Omental fat pad (tissue), 4 donors: ENCODE results near the gene GRM8. TPM values are rescaled to one million over a fixed set of nuclear protein-coding genes. Genes with fewer than 3 reads are reported as not detected.

Experiments used
- ATAC-seq: fragments of 150-250 bp; one replicate; pipeline ENCODE4 v1.9.1; 2016; ENCODE audit warnings: mild to moderate bottlenecking, moderate library complexity; ENCODE audit not compliant: low FRiP score
- DNase-seq: peaks from one replicate; pipeline ENCODE4 v3.0.0-alpha.2; 2019; ENCODE audit warnings: low spot score
- total RNA-seq, 4 donors: library from RNA; depleted of rRNA; stranded (reverse); fragments of >200 nt; gene quantifications; one replicate each; pipeline ENCODE4 v1.1.0, GENCODE V29; 2016
- TF ChIP-seq, protein P1 (sequence below), 3 donors: fragments of 450-650 bp; IDR thresholded peaks; one replicate each; pipeline ENCODE4 v1.5.1; 2016 to 2017; ENCODE audit warnings: antibody characterized with exemption in 3 of 3, mild to moderate bottlenecking in 3 of 3, moderate library complexity in 2 of 3

GRM8 gene
- total RNA-seq, 4 donors from 2014 or later = not detected

DNA sequence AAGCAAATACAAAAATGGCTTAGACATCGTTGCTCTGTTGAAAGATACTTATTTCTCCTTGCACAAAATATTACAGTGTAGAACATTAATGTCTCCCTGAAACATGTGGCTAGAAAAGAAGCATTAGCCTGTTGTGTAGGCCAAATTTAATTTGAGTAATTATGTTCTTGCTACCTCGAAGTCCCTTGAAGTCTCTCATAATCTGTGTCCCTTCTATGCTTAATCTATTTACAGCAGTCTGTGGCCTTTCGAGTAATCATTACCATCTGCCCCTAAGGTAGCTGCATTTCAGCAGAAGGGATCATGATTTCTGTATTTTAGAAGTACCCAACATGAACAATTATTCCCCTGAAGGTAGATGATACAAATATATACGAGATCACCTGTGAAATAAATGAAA is 615.2 kb downstream of the GRM8 start:
- DNase-seq (no peak), ATAC-seq (no peak)
- TF ChIP-seq, protein P1, sequence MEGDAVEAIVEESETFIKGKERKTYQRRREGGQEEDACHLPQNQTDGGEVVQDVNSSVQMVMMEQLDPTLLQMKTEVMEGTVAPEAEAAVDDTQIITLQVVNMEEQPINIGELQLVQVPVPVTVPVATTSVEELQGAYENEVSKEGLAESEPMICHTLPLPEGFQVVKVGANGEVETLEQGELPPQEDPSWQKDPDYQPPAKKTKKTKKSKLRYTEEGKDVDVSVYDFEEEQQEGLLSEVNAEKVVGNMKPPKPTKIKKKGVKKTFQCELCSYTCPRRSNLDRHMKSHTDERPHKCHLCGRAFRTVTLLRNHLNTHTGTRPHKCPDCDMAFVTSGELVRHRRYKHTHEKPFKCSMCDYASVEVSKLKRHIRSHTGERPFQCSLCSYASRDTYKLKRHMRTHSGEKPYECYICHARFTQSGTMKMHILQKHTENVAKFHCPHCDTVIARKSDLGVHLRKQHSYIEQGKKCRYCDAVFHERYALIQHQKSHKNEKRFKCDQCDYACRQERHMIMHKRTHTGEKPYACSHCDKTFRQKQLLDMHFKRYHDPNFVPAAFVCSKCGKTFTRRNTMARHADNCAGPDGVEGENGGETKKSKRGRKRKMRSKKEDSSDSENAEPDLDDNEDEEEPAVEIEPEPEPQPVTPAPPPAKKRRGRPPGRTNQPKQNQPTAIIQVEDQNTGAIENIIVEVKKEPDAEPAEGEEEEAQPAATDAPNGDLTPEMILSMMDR (IDR thresholded peaks at IDR 0.05) = no peak

DNA sequence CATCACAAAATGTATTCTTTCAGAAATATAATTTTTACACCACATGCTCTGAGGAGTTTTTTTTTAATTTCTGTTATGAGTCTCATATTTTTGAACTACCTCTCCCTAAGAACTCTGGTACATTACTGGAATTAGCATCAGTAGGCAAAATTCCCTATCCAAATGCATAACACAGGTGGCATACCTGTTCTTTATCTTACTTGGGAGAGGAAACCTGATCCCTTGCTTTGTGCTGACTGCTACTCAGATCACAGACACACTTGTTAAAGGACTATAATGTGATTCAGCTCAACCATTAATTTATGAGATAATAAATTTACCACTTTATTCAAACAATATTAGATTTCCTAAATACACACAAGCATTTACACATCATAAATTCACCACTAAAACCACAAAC is 617.2 kb downstream of the GRM8 start:
- no peak for DNase-seq
- ATAC-seq = no peak
- TF ChIP-seq, protein P1 (IDR thresholded peaks at IDR 0.05) = no peak

DNA sequence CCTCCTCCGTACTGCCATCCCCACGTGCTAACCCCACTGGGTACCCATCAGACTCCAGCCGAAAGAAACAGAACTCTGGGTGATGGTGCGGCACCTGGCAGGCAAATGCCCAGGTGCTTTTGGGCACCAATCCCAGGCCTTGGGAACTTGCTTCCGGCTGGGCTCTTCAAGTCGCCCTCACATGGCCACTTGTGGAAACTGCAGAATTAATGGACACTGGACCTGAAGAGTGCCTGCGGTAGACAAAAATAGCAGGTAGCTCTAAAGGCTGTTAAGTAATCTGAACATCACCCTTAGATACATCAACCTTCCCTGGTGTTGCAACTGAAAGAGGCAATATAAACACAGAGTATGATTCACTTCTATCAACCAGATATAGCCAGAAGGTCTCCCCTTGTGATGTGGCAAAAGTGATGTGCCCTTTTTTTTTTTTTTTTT is 644.4 kb downstream of the GRM8 start:
- DNase-seq = no peak
- TF ChIP-seq, protein P1 (IDR thresholded peaks at IDR 0.05) = no peak
- ATAC-seq = no peak

DNA sequence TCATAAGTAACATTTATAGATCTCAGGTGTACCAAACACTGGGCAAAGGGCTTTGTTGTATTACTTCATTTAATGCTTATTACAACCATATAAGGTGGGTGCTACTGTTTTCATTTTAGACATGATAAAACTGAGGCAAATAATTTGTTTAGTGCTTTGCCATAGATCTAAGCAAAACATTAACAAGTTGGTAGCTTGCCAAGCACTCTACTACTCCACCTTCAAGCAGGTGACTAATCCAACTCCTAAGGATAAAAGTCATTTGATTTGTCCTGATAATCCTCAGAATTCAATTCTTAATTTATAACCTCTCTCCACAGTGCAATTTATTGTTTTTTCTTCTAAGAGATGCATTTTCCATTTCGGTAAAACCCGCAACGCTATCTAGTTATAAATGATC is 646.4 kb downstream of the GRM8 start:
- no peak for ATAC-seq
- TF ChIP-seq, protein P1 (IDR thresholded peaks at IDR 0.05) = no peak

DNA sequence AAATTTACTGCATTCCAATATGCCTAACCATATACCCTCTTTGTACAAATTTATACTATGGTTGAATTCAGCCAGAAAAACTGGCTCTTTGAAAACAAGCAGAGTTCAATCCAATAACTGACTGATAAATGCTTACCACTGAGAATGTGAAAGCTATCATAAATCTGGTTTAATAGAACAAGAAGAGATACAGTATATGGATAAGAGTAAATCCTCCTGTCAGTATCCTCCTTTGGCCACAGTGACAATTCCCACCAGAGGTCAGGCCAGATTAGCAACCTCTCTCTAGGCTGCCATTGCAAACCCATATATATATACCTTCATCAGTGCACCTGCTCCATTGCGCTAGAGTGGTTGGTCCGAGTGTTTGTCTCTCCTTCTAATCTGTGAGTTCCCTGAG is 647.2 kb downstream of the GRM8 start:
- TF ChIP-seq, protein P1 (IDR thresholded peaks at IDR 0.05) = no peak
- DNase-seq = no peak
- ATAC-seq = no peak

More for the DNA sequence above, 646.4 kb downstream of the GRM8 start:
- DNase-seq = no peak

DNA sequence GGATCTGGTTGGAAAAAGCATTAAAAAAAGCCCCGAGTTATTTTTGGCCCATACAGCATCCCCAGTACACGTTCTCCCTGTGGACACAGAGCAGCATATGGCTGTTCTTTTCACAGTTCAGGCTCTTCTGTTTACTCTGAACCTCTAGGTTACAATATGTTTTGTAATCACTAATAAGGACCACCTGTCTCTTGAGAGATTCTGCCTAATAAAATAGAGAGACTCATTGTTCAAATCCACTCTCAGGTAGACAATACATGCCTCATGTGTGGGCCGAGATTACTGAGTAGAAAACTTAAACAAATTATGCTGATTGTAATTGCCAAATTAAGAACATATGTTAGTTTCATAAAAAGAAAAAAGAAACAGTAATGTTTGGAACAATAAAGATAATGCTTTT is 647.7 kb downstream of the GRM8 start:
- TF ChIP-seq, protein P1 (IDR thresholded peaks at IDR 0.05) = no peak
- DNase-seq (no peak), ATAC-seq (no peak)

DNA sequence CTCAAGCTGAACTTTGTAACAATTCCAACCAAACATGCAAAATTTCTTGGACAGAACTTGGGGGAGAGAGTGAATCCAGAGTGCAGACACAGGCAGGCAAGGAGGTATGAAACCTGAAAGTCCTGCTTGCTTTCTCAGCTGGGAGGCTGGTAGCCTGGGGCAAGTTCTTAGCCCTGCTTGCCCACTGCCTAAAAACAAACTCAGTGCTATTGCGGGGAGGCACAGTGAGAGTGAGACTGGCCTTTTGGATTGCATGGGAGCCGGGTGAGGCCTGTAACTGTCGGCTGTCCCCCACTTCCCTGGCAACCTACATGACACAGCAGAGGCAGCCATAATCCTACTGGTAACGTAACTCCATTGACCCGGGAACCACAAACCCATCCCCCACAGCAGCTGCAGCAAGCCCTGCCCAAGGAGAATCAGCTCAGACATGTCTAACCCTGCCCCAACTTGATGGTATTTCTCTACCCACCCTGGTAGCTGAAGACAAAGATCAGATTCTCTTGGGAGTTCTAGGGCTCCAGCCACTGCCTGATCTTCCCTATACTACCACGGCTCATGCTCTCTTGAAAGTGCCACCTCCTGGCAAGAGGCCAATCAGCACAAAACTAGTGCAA is 663.6 kb downstream of the GRM8 start:
- TF ChIP-seq, protein P1 (IDR thresholded peaks at IDR 0.05) = no peak
- no peak for DNase-seq
- no peak for ATAC-seq
